Testis (tissue), 3 donors: Measurements from ENCODE around the gene GARNL3. TPM values are rescaled to one million over a fixed set of nuclear protein-coding genes. Genes with fewer than 3 reads are reported as not detected.

ENCODE experiments used
- DNase-seq: peaks from one replicate; pipeline ENCODE4 v3.0.0-alpha.2; 2019
- H3K27ac ChIP-seq, 2 donors: fragments of 200-600 bp; sonication (generic); one replicate each; pipeline ENCODE4 v1.5.1; 2019
- H3K27me3 ChIP-seq: fragments of 200-600 bp; sonication (generic); one replicate; pipeline ENCODE4 v1.5.1; 2019
- H3K36me3 ChIP-seq: fragments of 200-600 bp; sonication (generic); one replicate; pipeline ENCODE4 v1.5.1; 2017; ENCODE audit warnings: low read depth; ENCODE audit errors: missing control alignments
- H3K4me1 ChIP-seq: fragments of 200-600 bp; sonication (generic); one replicate; pipeline ENCODE4 v1.5.1; 2019
- H3K4me3 ChIP-seq, 2 donors: fragments of 200-600 bp; sonication (generic); one replicate each; pipeline ENCODE4 v1.5.1; 2017 to 2019
- H3K9me3 ChIP-seq: fragments of 200-600 bp; sonication (generic); one replicate; pipeline ENCODE4 v1.5.1; 2017
- CTCF ChIP-seq, 3 experiments: fragments of 450-650 bp in 2 of 3; fragments of 200-600 bp in 1 of 3; sonication (generic) in 1 of 3; IDR thresholded peaks; one replicate each; pipeline ENCODE4 v1.5.1; 2016 to 2019; ENCODE audit warnings: antibody characterized with exemption in 3 of 3, mild to moderate bottlenecking in 2 of 3, moderate library complexity in 1 of 3
- POLR2A ChIP-seq: fragments of 450-650 bp; IDR thresholded peaks from one replicate; pipeline ENCODE4 v1.6.1; 2017; ENCODE audit warnings: antibody characterized with exemption, mild to moderate bottlenecking, moderate library complexity
- WGBS, 2 donors: methylation state at CpG; one replicate each; pipeline ENCODE4 v1.1.5; 2018; 5-methylcytosine and 5-hydroxymethylcytosine counted together
- intact Hi-C: fragments of 100-400 bp; cut with DNase I; formaldehyde crosslinking; loops from one replicate; pipeline ENCODE4 v1.15.1; 2023; ENCODE audit warnings: low total_unique reads
- polyA plus RNA-seq: library from polyadenylated mRNA; stranded (reverse); fragments of 350-450 nt; fragmentation: Illumina TruSeq; extraction: RNeasy Lipid Tissue Mini Kit (QIAGEN cat#74804); gene quantifications from one replicate; pipeline ENCODE4 v1.2.3, GENCODE V29; 2014; ENCODE audit warnings: low read depth, low replicate concordance; ENCODE audit not compliant: insufficient read depth
- total RNA-seq, 2 donors: library from RNA; depleted of rRNA; stranded (reverse); fragments of >200 nt; gene quantifications; one replicate each; pipeline ENCODE4 v1.2.3, GENCODE V29; 2016

Gene GARNL3
- total and polyA plus RNA-seq, 3 donors from 2014 or later = 12.9 to 42.8 (median 25.9) TPM

GRCh38 chr9:127278372-127278771, 13.8 kb downstream of the GARNL3 start:
- H3K4me3 ChIP-seq = no peak overlapping the region
- DNase-seq = no peak
- WGBS, 2 donors = 90 to 91% methylated on average over 2 of the region's 2 CpGs
- H3K36me3 ChIP-seq = no peaks in the 10 kb centered on the region
- no peak overlapping the region for H3K27ac ChIP-seq
- no peaks in the 10 kb centered on the region for H3K9me3 ChIP-seq
- no peak for TF ChIP-seq CTCF (IDR thresholded peaks at IDR 0.05)
- TF ChIP-seq POLR2A = no peak
- H3K4me1 ChIP-seq = no peaks in the 10 kb centered on the region
- H3K27me3 ChIP-seq = no peaks in the 10 kb centered on the region
- intact Hi-C loops = no loop called here

- no peak for DNase-seq
- Histone ChIP-seq H3K4me1 (no peaks in the 10 kb centered on the region), H3K36me3 (no peaks in the 10 kb centered on the region), H3K27ac (no peak overlapping the region), H3K27me3 (no peaks in the 10 kb centered on the region), H3K9me3 (no peaks in the 10 kb centered on the region), H3K4me3 (no peak overlapping the region)
- intact Hi-C loops = no loop called here
- TF ChIP-seq POLR2A (no peak), CTCF (IDR thresholded peaks at IDR 0.05) (no peak)
- WGBS, 2 donors = 89 to 96% methylated on average over 3 of the region's 3 CpGs
These were observed 15.2 kb downstream of the GARNL3 start for GRCh38 chr9:127279717-127280285.

GRCh38 chr9:127280880-127281660, 16.5 kb downstream of the GARNL3 start:
- TF ChIP-seq POLR2A (no peak), CTCF (IDR thresholded peaks at IDR 0.05) (no peak)
- intact Hi-C loops = no loop called here
- no peak for DNase-seq
- no peak overlapping the region for H3K27ac ChIP-seq
- H3K4me1 ChIP-seq = no peaks in the 10 kb centered on the region
- H3K4me3 ChIP-seq = no peak overlapping the region
- no peaks in the 10 kb centered on the region for H3K9me3 ChIP-seq
- WGBS, 2 donors = 88% methylated on average over 8 of the region's 8 CpGs
- no peaks in the 10 kb centered on the region for H3K27me3 ChIP-seq
- H3K36me3 ChIP-seq = no peaks in the 10 kb centered on the region

GRCh38 chr9:127281891-127282290, 17.3 kb downstream of the GARNL3 start:
- Histone ChIP-seq H3K4me1 (no peaks in the 10 kb centered on the region), H3K4me3 (no peak overlapping the region), H3K27me3 (no peaks in the 10 kb centered on the region), H3K27ac (no peak overlapping the region), H3K36me3 (no peaks in the 10 kb centered on the region), H3K9me3 (no peaks in the 10 kb centered on the region)
- intact Hi-C loops = no loop called here
- DNase-seq = no peak
- TF ChIP-seq POLR2A = no peak
- TF ChIP-seq CTCF (IDR thresholded peaks at IDR 0.05) = no peak

GRCh38 chr9:127282611-127283010, 18.0 kb downstream of the GARNL3 start:
- intact Hi-C loops = no loop called here
- no peak overlapping the region for H3K27ac ChIP-seq

More at GRCh38 chr9:127282611-127283010, 18.0 kb downstream of the GARNL3 start:
- TF ChIP-seq POLR2A = no peak
- TF ChIP-seq CTCF (IDR thresholded peaks at IDR 0.05) = no peak
- no peak for DNase-seq
- no peaks in the 10 kb centered on the region for H3K9me3 ChIP-seq
- H3K4me1 ChIP-seq = no peaks in the 10 kb centered on the region
- no peaks in the 10 kb centered on the region for H3K36me3 ChIP-seq
- no peak overlapping the region for H3K4me3 ChIP-seq
- H3K27me3 ChIP-seq = no peaks in the 10 kb centered on the region
